Kidney (tissue), 14 donors: ENCODE results near the gene ZNF226. TPM values are rescaled to one million over a fixed set of nuclear protein-coding genes. Genes with fewer than 3 reads are reported as not detected.
A peak's percentile ranks its signal among the peaks of the same experiment; 100 is the strongest.

ENCODE experiments used
- DNase-seq, 5 donors: peaks; one replicate each; pipeline ENCODE4 v3.0.0-alpha.2; 2013 to 2020
- FAIRE-seq: peaks from 2 replicates; lab custom pipeline; 2012; peaks lifted over from hg19 to GRCh38; lab: Jason Lieb, UNC
- H3K27ac ChIP-seq, 2 donors: one replicate each; pipeline ENCODE4 v1.7.0; 2013; ENCODE audit warnings: low read depth in 2 of 2, low read length in 2 of 2, inconsistent platforms in 1 of 2
- H3K27me3 ChIP-seq: one replicate; pipeline ENCODE4 v1.7.1; 2013; ENCODE audit warnings: low read length, inconsistent platforms; ENCODE audit not compliant: control insufficient read depth, insufficient read depth
- H3K36me3 ChIP-seq, 3 donors: one replicate each; pipeline versions ENCODE4 v1.7.0 to v1.7.1; 2013; ENCODE audit warnings: low read length in 3 of 3, control low read depth in 1 of 3, inconsistent platforms in 1 of 3; ENCODE audit not compliant: insufficient read depth in 3 of 3, control insufficient read depth in 2 of 3
- H3K4me1 ChIP-seq, 3 donors: one replicate each; pipeline versions ENCODE4 v1.7.0 to v1.7.1; 2013; ENCODE audit warnings: low read length in 3 of 3, inconsistent platforms in 1 of 3, low read depth in 1 of 3; ENCODE audit not compliant: control insufficient read depth in 2 of 3, insufficient read depth in 2 of 3
- H3K4me3 ChIP-seq, 3 donors: one replicate each; pipeline versions ENCODE4 v1.7.0 to v1.8.1; 2013; ENCODE audit warnings: low read length in 3 of 3, control low read depth in 1 of 3, inconsistent platforms in 1 of 3
- H3K9ac ChIP-seq, 3 donors: one replicate each; pipeline versions ENCODE4 v1.7.0 to v1.7.1; 2013; ENCODE audit warnings: low read length in 3 of 3, control low read depth in 1 of 3, inconsistent platforms in 1 of 3
- H3K9me3 ChIP-seq, 3 donors: one replicate each; pipeline versions ENCODE4 v1.7.0 to v1.7.1; 2013; ENCODE audit warnings: low read length in 3 of 3, control low read depth in 1 of 3, inconsistent platforms in 1 of 3; ENCODE audit not compliant: control insufficient read depth in 2 of 3, insufficient read depth in 1 of 3
- intact Hi-C: fragments of 100-400 bp; cut with DNase I; formaldehyde crosslinking; loops from one replicate; pipeline ENCODE4 v1.11.1; 2022
- polyA plus RNA-seq: library from polyadenylated mRNA; stranded (reverse); fragments of 350-450 nt; fragmentation: Illumina TruSeq; extraction: RNeasy Lipid Tissue Mini Kit (QIAGEN cat#74804); gene quantifications from one replicate; pipeline ENCODE4 v1.2.3, GENCODE V29; 2014; ENCODE audit warnings: low read depth, low replicate concordance; ENCODE audit not compliant: insufficient read depth
- total RNA-seq: library from RNA; stranded (reverse); fragmentation: NEBNext Ultra II Directional; extraction: Animal tissue kit (Norgen Biotek cat#: 25700); gene quantifications from one replicate; pipeline ENCODE4 v1.2.1, GENCODE V29; 2021
- TF ChIP-seq, protein P1 (sequence below): IDR thresholded peaks from 3 replicates; pipeline ENCODE4 v1.5.1; 2012; ENCODE audit warnings: mild to moderate bottlenecking, moderate library complexity, borderline replicate concordance; ENCODE audit not compliant: insufficient read depth; ENCODE audit errors: extremely low read depth
- donor health status: control.
- donor health status: control.
- donor health status: control.
- donor health status: control.
- donor health status: control.
- donor health status: DM: yes; HTN: yes; CAD: no.
- donor health status: Normal renal cell carcinoma (clear cell type).

Gene ZNF226
- total and polyA plus RNA-seq, 2 donors from 2014 or later = 27.4 to 29.3 TPM

DNA sequence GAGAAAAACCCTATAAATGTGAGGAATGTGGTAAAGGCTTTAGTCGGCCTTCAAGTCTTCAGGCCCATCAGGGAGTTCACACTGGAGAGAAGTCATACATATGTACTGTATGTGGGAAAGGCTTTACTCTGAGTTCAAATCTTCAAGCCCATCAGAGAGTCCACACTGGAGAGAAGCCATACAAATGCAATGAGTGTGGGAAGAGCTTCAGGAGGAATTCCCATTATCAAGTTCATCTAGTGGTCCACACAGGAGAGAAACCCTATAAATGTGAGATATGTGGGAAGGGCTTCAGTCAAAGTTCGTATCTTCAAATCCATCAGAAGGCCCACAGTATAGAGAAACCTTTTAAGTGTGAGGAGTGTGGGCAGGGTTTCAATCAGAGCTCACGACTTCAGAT is 11.7 kb downstream of the ZNF226 start:
- Histone ChIP-seq H3K4me1 (no peaks in the 10 kb centered on the region), H3K36me3 (peaks cover 39 to 53% (median 46%) of the 10 kb centered on the region in 3 donors), H3K9ac (no peak overlapping the region), H3K4me3 (peak overlapping the region in 2 of 3 donors; percentile 0 to 9), H3K27me3 (no peaks in the 10 kb centered on the region), H3K9me3 (peaks cover 16 to 81% (median 60%) of the 10 kb centered on the region in 3 donors), H3K27ac (no peak overlapping the region)
- TF ChIP-seq, protein P1, sequence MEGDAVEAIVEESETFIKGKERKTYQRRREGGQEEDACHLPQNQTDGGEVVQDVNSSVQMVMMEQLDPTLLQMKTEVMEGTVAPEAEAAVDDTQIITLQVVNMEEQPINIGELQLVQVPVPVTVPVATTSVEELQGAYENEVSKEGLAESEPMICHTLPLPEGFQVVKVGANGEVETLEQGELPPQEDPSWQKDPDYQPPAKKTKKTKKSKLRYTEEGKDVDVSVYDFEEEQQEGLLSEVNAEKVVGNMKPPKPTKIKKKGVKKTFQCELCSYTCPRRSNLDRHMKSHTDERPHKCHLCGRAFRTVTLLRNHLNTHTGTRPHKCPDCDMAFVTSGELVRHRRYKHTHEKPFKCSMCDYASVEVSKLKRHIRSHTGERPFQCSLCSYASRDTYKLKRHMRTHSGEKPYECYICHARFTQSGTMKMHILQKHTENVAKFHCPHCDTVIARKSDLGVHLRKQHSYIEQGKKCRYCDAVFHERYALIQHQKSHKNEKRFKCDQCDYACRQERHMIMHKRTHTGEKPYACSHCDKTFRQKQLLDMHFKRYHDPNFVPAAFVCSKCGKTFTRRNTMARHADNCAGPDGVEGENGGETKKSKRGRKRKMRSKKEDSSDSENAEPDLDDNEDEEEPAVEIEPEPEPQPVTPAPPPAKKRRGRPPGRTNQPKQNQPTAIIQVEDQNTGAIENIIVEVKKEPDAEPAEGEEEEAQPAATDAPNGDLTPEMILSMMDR = no peak
- intact Hi-C loops = no loop called here
- FAIRE-seq = no peak
- DNase-seq = no peak

DNA sequence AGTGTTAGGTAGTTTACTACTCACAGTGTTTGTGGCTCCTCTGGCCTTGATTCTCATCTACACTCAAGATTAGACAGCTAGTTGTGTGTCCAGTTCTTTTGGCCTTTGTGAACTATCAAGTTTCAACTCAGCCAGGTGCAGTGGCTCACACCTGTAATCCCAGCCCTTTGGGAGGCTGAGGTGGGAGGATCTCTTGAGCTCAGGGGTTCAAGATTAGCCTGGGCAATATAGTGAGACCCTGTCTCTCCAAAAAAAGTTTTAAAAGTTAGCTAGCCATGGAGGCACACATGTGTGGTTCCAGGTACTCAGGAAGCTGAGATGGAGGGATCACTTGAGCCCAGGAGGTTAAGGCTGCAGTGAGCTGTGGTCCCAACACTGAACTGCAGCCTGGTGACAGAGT is 16.1 kb downstream of the ZNF226 start:
- DNase-seq (no peak), FAIRE-seq (no peak)
- intact Hi-C loops = no loop called here
- Histone ChIP-seq H3K9ac (no peak overlapping the region), H3K9me3 (peaks cover 10 to 62% (median 39%) of the 10 kb centered on the region in 3 donors), H3K4me3 (no peak overlapping the region), H3K4me1 (no peaks in the 10 kb centered on the region), H3K36me3 (peaks cover 9 to 11% (median 10%) of the 10 kb centered on the region in 3 donors), H3K27ac (no peak overlapping the region), H3K27me3 (no peaks in the 10 kb centered on the region)
- TF ChIP-seq, protein P1 = no peak

DNA sequence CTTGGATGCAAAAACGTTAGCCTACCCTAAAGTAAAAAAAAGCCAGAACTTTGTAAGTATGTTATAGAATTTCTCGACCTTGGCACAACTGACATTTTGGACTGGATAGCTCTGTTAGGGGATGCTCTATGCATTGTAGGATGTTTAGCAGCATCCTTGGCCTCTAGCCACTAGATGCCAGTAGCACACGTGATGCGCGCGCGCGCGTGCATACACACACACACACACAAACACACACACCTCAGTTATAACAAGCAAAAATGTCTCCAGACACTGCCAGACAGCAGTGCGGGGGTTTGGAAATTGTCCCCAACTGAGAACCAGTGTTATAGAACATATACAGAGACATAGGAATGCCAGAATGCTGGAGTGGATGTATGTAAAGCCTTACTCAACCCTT is 17.2 kb downstream of the ZNF226 start:
- H3K9me3 ChIP-seq = peaks cover 2 to 50% (median 28%) of the 10 kb centered on the region in 3 donors
- no peak overlapping the region for H3K9ac ChIP-seq
- H3K4me3 ChIP-seq = no peak overlapping the region
- no peaks in the 10 kb centered on the region for H3K4me1 ChIP-seq
- FAIRE-seq (no peak), DNase-seq (no peak)
- H3K27ac ChIP-seq = no peak overlapping the region
- H3K36me3 ChIP-seq = peaks cover 0 to under 1% (median 0%) of the 10 kb centered on the region in 3 donors
- TF ChIP-seq, protein P1 = no peak
- H3K27me3 ChIP-seq = no peaks in the 10 kb centered on the region
- intact Hi-C loops = no loop called here

DNA sequence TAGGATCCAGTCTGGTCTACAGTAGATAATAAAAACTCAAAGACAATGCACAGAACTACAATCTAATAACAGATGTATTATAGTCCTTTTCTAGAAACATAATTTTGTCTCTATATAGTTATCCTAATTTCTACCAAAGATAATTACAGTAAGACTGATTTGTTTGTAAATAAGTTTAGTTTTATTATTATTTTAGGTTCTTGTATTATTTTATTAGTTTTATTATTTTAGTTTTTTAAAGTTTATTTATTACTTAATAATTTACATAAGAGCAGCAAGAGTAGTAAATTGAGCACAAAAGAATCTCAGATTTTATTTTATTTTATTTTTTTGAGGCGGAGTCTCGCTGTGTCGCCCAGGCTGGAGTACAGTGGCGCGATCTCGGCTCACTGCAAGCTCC is 25.1 kb downstream of the ZNF226 start:
- DNase-seq (no peak), FAIRE-seq (peak; percentile 35)
- Histone ChIP-seq H3K36me3 (no peaks in the 10 kb centered on the region), H3K27ac (no peak overlapping the region), H3K9ac (no peak overlapping the region), H3K4me3 (no peak overlapping the region), H3K27me3 (no peaks in the 10 kb centered on the region), H3K9me3 (peaks cover 1 to 14% (median 4%) of the 10 kb centered on the region in 3 donors), H3K4me1 (no peaks in the 10 kb centered on the region)
- TF ChIP-seq, protein P1 = no peak
- intact Hi-C loops = no loop called here
